ENCODE measurements around the gene IER5.
"Not testable (repeated sequence)": the region's sequence is repeated elsewhere in the genome, so short reads cannot be mapped to it uniquely, and the experiment has no call there.

IER5 gene

DNA sequence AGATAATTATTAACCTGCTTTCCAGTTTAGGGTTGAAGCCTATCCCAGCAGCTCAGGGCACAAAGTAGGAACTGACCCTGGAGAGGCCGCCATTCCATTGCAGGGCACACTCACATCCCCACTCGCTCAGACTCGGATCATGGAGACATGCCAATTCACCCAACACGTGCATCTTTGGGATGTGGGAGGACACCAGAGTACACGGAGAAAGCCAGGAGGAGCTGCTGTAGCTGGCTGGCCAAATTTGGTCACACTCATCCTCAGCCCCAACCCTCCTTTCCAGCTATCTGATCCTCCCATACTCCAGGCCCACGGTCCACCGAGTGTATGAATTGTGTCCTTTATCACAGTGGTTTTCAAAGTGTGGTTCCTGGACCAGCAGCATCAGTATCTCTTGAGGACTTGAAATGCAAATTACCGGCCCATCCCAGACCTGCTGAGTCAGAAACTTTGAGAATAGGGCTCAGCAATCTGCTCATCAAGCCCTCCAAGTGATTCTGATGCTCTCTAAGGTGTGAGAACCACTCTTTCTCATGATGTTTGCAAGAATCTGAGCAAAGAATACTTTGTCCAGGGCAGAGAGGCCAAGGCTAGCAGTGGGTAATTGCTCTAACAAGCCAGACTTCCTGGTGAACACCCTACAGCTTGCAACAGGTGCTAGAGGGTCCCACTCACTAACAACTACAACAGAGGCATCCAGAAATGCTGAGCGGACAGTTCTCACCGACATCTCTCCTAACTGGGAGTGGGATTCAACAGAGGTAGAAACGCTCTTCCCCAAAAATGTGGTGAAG lies 26.3 kb downstream of the IER5 start:
- WGBS: 97% methylated on average over 11 of the region's 11 CpGs
- H3K4me2 ChIP-seq (ENCODE audit: low read length, poor library complexity, severe bottlenecking): no peak overlapping the region
- peak overlapping the region in 1 of 2 experiments; percentile 17 for H3K4ac ChIP-seq (ENCODE audit: low read depth in 1 of 2, low read length in 2 of 2)
- H3K14ac ChIP-seq (ENCODE audit: low read length in 2 of 2): peak overlapping the region in 1 of 2 experiments; percentile 69
- H2BK120ac ChIP-seq (ENCODE audit: low read depth, low read length): no peak overlapping the region
- H3K4me1 ChIP-seq (ENCODE audit: control insufficient read depth, insufficient read depth, low read depth, low read length): peaks cover 25% of the 10 kb centered on the region
- no peak overlapping the region for H3K4me3 ChIP-seq (ENCODE audit: insufficient read depth in 1 of 2, low read depth in 1 of 2, low read length in 2 of 2)
- H3K36me3 ChIP-seq (ENCODE audit: control insufficient read depth in 1 of 2, insufficient read depth in 2 of 2, low read depth in 1 of 2, low read length in 2 of 2): no peaks in the 10 kb centered on the region
- no peak overlapping the region for H3K27ac ChIP-seq (ENCODE audit: low read length, poor library complexity, severe bottlenecking)
- no peaks in the 10 kb centered on the region for H3K9me3 ChIP-seq (ENCODE audit: control insufficient read depth, low read length)
- H2AFZ ChIP-seq (ENCODE audit: low read depth, low read length): no peak overlapping the region
- H4K91ac ChIP-seq (ENCODE audit: low read length): peak overlapping the region; percentile 16
- no peak overlapping the region for H3K18ac ChIP-seq (ENCODE audit: low read depth in 1 of 2, low read length in 2 of 2)
- H4K8ac ChIP-seq (ENCODE audit: low read length): no peak overlapping the region
- no peak overlapping the region for H3K9ac ChIP-seq (ENCODE audit: low read length)
- peak overlapping the region in 1 of 2 experiments; percentile 85 for H2BK12ac ChIP-seq (ENCODE audit: low read length in 2 of 2)
- no peak overlapping the region for H3K23ac ChIP-seq (ENCODE audit: low read length in 2 of 2)
- H3K27me3 ChIP-seq (ENCODE audit: control insufficient read depth in 1 of 2, insufficient read depth in 1 of 2, low read length in 2 of 2): no peaks in the 10 kb centered on the region
- H3K79me1 ChIP-seq (replicated peaks; ENCODE audit: low read length, poor library complexity, severe bottlenecking): no peaks in the 10 kb centered on the region
- H2AK5ac ChIP-seq (ENCODE audit: low read length, severe bottlenecking): no peak overlapping the region
- no peak for DNase-seq
- no peak overlapping the region for H2BK15ac ChIP-seq (ENCODE audit: low read depth, poor library complexity, severe bottlenecking)
- no peak overlapping the region for H2BK5ac ChIP-seq (ENCODE audit: low read depth, low read length, poor library complexity, severe bottlenecking)

DNA sequence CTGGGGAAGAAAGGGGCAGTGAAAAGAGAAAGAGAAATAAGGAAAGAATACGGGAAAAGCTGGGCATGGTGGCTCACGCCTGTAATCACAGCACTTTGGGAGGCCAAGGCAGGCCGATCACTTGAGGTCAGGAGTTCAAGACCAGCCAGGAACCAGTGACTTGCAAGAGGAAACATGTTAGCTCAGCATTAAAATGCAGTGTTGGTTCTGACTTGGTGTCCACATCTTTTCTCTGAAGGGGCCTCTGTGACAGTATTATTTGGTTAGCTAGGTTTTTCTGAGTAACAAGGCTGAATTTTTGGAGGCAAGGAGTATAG lies 26.8 kb downstream of the IER5 start:
- WGBS: 91% methylated on average over 3 of the region's 3 CpGs
- H3K4me3 ChIP-seq (ENCODE audit: insufficient read depth in 1 of 2, low read depth in 1 of 2, low read length in 2 of 2): no peak overlapping the region
- no peaks in the 10 kb centered on the region for H3K36me3 ChIP-seq (ENCODE audit: control insufficient read depth in 1 of 2, insufficient read depth in 2 of 2, low read depth in 1 of 2, low read length in 2 of 2)
- H3K4me2 ChIP-seq (ENCODE audit: low read length, poor library complexity, severe bottlenecking): no peak overlapping the region
- no peak overlapping the region for H2BK5ac ChIP-seq (ENCODE audit: low read depth, low read length, poor library complexity, severe bottlenecking)
- no peak overlapping the region for H3K18ac ChIP-seq (ENCODE audit: low read depth in 1 of 2, low read length in 2 of 2)
- H4K8ac ChIP-seq (ENCODE audit: low read length): no peak overlapping the region
- no peak overlapping the region for H2BK15ac ChIP-seq (ENCODE audit: low read depth, poor library complexity, severe bottlenecking)
- H3K9ac ChIP-seq (ENCODE audit: low read length): no peak overlapping the region
- H2AFZ ChIP-seq (ENCODE audit: low read depth, low read length): no peak overlapping the region
- H3K79me1 ChIP-seq (replicated peaks; ENCODE audit: low read length, poor library complexity, severe bottlenecking): no peaks in the 10 kb centered on the region
- no peak for DNase-seq
- H2BK12ac ChIP-seq (ENCODE audit: low read length in 2 of 2): no peak overlapping the region
- H4K91ac ChIP-seq (ENCODE audit: low read length): no peak overlapping the region
- peak overlapping the region in 1 of 2 experiments; percentile 37 for H3K14ac ChIP-seq (ENCODE audit: low read length in 2 of 2)
- H2AK5ac ChIP-seq (ENCODE audit: low read length, severe bottlenecking): no peak overlapping the region
- no peaks in the 10 kb centered on the region for H3K9me3 ChIP-seq (ENCODE audit: control insufficient read depth, low read length)
- peaks cover 25% of the 10 kb centered on the region for H3K4me1 ChIP-seq (ENCODE audit: control insufficient read depth, insufficient read depth, low read depth, low read length)
- no peak overlapping the region for H3K23ac ChIP-seq (ENCODE audit: low read length in 2 of 2)
- H3K27ac ChIP-seq (ENCODE audit: low read length, poor library complexity, severe bottlenecking): no peak overlapping the region
- H3K4ac ChIP-seq (ENCODE audit: low read depth in 1 of 2, low read length in 2 of 2): peak overlapping the region in 1 of 2 experiments; percentile 17
- no peaks in the 10 kb centered on the region for H3K27me3 ChIP-seq (ENCODE audit: control insufficient read depth in 1 of 2, insufficient read depth in 1 of 2, low read length in 2 of 2)
- no peak overlapping the region for H2BK120ac ChIP-seq (ENCODE audit: low read depth, low read length)

DNA sequence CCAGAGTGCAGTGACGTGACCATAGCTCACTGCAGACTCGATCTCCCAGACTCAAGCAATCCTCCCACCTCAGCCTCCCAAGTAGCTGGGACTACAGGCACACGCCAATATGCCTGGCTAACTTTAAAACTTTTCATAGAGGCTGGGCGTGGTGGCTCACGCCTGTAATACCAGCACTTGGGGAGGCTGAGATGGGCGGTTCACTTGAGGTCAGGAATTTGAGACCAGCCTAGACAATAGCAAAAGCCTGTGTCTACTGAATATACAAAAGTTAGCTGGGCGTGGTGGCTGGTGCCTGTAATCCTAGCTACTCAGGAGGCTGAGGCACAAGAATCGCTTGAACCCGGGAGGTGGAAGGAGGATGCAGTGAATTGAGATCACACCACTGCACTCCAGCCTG lies 27.5 kb downstream of the IER5 start:
- not testable (repeated sequence) for H3K4ac ChIP-seq (ENCODE audit: low read depth in 1 of 2, low read length in 2 of 2); H3K18ac ChIP-seq (ENCODE audit: low read depth in 1 of 2, low read length in 2 of 2); H3K23ac ChIP-seq (ENCODE audit: low read length in 2 of 2); H4K8ac ChIP-seq (ENCODE audit: low read length); H4K91ac ChIP-seq (ENCODE audit: low read length); H2AK5ac ChIP-seq (ENCODE audit: low read length, severe bottlenecking); H3K27ac ChIP-seq (ENCODE audit: low read length, poor library complexity, severe bottlenecking); H2AFZ ChIP-seq (ENCODE audit: low read depth, low read length); H3K79me1 ChIP-seq (replicated peaks; ENCODE audit: low read length, poor library complexity, severe bottlenecking); H3K27me3 ChIP-seq (ENCODE audit: control insufficient read depth in 1 of 2, insufficient read depth in 1 of 2, low read length in 2 of 2); H3K4me3 ChIP-seq (ENCODE audit: insufficient read depth in 1 of 2, low read depth in 1 of 2, low read length in 2 of 2); H3K4me2 ChIP-seq (ENCODE audit: low read length, poor library complexity, severe bottlenecking); H2BK12ac ChIP-seq (ENCODE audit: low read length in 2 of 2); H2BK15ac ChIP-seq (ENCODE audit: low read depth, poor library complexity, severe bottlenecking); H2BK5ac ChIP-seq (ENCODE audit: low read depth, low read length, poor library complexity, severe bottlenecking); H3K14ac ChIP-seq (ENCODE audit: low read length in 2 of 2); H3K9me3 ChIP-seq (ENCODE audit: control insufficient read depth, low read length); H3K36me3 ChIP-seq (ENCODE audit: control insufficient read depth in 1 of 2, insufficient read depth in 2 of 2, low read depth in 1 of 2, low read length in 2 of 2); H3K9ac ChIP-seq (ENCODE audit: low read length); DNase-seq; H2BK120ac ChIP-seq (ENCODE audit: low read depth, low read length)
- over 99% methylated on average over 9 of the region's 9 CpGs for WGBS
- H3K4me1 ChIP-seq (ENCODE audit: control insufficient read depth, insufficient read depth, low read depth, low read length): peaks cover 25% of the 10 kb centered on the region

DNA sequence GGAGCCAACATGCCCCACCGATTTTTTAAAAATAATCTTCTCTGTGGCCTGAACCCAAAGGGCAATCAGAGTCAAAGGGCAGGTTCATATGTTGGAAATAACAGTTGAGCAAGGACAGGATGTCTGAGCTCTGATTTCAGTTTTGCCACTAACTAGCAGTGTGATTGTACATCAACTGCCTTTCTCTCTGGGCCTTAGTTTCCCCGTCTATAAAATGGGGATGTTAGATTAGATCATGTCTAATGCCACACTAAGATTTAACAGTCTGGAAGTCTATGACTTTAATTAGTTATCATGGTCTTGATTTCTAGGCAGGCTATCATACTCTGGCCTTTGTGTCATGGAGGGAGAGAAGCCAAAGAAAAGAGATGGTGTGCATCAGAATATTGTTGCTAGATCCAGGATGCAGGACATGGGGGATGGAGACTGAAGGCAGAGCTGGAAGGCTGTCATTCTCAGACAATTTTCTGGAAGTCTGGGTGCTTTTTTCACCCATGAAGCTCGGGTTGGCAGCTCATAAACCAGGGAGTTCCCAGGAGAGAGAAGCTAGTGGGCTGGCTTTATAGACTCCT lies 28.4 kb downstream of the IER5 start:
- H3K4me2 ChIP-seq (ENCODE audit: low read length, poor library complexity, severe bottlenecking): no peak overlapping the region
- whole genome bisulfite sequencing: 100% methylated on average over 3 of the region's 3 CpGs
- H3K79me1 ChIP-seq (replicated peaks; ENCODE audit: low read length, poor library complexity, severe bottlenecking): no peaks in the 10 kb centered on the region
- H3K4me1 ChIP-seq (ENCODE audit: control insufficient read depth, insufficient read depth, low read depth, low read length): peaks cover 22% of the 10 kb centered on the region
- H3K27me3 ChIP-seq (ENCODE audit: control insufficient read depth in 1 of 2, insufficient read depth in 1 of 2, low read length in 2 of 2): no peaks in the 10 kb centered on the region
- H3K4ac ChIP-seq (ENCODE audit: low read depth in 1 of 2, low read length in 2 of 2): peak overlapping the region in 1 of 2 experiments; percentile 30
- H3K14ac ChIP-seq (ENCODE audit: low read length in 2 of 2): no peak overlapping the region
- no peak overlapping the region for H2BK15ac ChIP-seq (ENCODE audit: low read depth, poor library complexity, severe bottlenecking)
- H4K8ac ChIP-seq (ENCODE audit: low read length): no peak overlapping the region
- H2BK120ac ChIP-seq (ENCODE audit: low read depth, low read length): no peak overlapping the region
- H3K9me3 ChIP-seq (ENCODE audit: control insufficient read depth, low read length): no peaks in the 10 kb centered on the region
- H3K27ac ChIP-seq (ENCODE audit: low read length, poor library complexity, severe bottlenecking): no peak overlapping the region
- H2BK12ac ChIP-seq (ENCODE audit: low read length in 2 of 2): peak overlapping the region; percentile 7 to 12
- H4K91ac ChIP-seq (ENCODE audit: low read length): no peak overlapping the region
- H2AFZ ChIP-seq (ENCODE audit: low read depth, low read length): no peak overlapping the region
- H3K9ac ChIP-seq (ENCODE audit: low read length): no peak overlapping the region
- no peak overlapping the region for H2BK5ac ChIP-seq (ENCODE audit: low read depth, low read length, poor library complexity, severe bottlenecking)
- no peak overlapping the region for H3K23ac ChIP-seq (ENCODE audit: low read length in 2 of 2)
- peak overlapping the region in 1 of 2 experiments; percentile 47 for H3K18ac ChIP-seq (ENCODE audit: low read depth in 1 of 2, low read length in 2 of 2)
- no peak for DNase-seq
- no peaks in the 10 kb centered on the region for H3K36me3 ChIP-seq (ENCODE audit: control insufficient read depth in 1 of 2, insufficient read depth in 2 of 2, low read depth in 1 of 2, low read length in 2 of 2)
- H2AK5ac ChIP-seq (ENCODE audit: low read length, severe bottlenecking): no peak overlapping the region
- no peak overlapping the region for H3K4me3 ChIP-seq (ENCODE audit: insufficient read depth in 1 of 2, low read depth in 1 of 2, low read length in 2 of 2)
